ENCODE data around the gene NYAP2.

GRCh38 chr2:225462417-225462816 is 62.9 kb downstream of the NYAP2 start:
- TF ChIP-seq SP1 (IDR thresholded peaks at IDR 0.05; ENCODE audit: low read depth, low read length) (no peak), POLR2AphosphoS2 (IDR thresholded peaks at IDR 0.05; ENCODE audit: low read depth, low read length) (no peak), RAD51 (IDR thresholded peaks at IDR 0.05) (no peak), ATF3 (IDR thresholded peaks at IDR 0.05; ENCODE audit: borderline replicate concordance, extremely low read depth, low read depth, low read length) (no peak), CREB1 (IDR thresholded peaks at IDR 0.05; ENCODE audit: low read depth) (no peak), JUND (IDR thresholded peaks at IDR 0.05; ENCODE audit: low read depth, low read length) (no peak), MEF2A (IDR thresholded peaks at IDR 0.05; ENCODE audit: insufficient read depth, low read depth, low read length) (no peak), ZNF274 (IDR thresholded peaks at IDR 0.05; ENCODE audit: insufficient read depth, insufficient read length) (no peak), YBX1 (IDR thresholded peaks at IDR 0.05) (no peak), SREBF2 (IDR thresholded peaks at IDR 0.05; ENCODE audit: low read length) (no peak)
- TF ChIP-seq, protein P1, sequence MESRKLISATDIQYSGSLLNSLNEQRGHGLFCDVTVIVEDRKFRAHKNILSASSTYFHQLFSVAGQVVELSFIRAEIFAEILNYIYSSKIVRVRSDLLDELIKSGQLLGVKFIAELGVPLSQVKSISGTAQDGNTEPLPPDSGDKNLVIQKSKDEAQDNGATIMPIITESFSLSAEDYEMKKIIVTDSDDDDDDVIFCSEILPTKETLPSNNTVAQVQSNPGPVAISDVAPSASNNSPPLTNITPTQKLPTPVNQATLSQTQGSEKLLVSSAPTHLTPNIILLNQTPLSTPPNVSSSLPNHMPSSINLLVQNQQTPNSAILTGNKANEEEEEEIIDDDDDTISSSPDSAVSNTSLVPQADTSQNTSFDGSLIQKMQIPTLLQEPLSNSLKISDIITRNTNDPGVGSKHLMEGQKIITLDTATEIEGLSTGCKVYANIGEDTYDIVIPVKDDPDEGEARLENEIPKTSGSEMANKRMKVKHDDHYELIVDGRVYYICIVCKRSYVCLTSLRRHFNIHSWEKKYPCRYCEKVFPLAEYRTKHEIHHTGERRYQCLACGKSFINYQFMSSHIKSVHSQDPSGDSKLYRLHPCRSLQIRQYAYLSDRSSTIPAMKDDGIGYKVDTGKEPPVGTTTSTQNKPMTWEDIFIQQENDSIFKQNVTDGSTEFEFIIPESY (IDR thresholded peaks at IDR 0.05), result no peak
- TF ChIP-seq, protein P2, sequence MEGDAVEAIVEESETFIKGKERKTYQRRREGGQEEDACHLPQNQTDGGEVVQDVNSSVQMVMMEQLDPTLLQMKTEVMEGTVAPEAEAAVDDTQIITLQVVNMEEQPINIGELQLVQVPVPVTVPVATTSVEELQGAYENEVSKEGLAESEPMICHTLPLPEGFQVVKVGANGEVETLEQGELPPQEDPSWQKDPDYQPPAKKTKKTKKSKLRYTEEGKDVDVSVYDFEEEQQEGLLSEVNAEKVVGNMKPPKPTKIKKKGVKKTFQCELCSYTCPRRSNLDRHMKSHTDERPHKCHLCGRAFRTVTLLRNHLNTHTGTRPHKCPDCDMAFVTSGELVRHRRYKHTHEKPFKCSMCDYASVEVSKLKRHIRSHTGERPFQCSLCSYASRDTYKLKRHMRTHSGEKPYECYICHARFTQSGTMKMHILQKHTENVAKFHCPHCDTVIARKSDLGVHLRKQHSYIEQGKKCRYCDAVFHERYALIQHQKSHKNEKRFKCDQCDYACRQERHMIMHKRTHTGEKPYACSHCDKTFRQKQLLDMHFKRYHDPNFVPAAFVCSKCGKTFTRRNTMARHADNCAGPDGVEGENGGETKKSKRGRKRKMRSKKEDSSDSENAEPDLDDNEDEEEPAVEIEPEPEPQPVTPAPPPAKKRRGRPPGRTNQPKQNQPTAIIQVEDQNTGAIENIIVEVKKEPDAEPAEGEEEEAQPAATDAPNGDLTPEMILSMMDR (IDR thresholded peaks at IDR 0.05 in 2 of 3, conservative IDR thresholded peaks at IDR 0.05 in 1 of 3; ENCODE audit: control insufficient read depth in 2 of 3, extremely low read depth in 1 of 3, insufficient read depth in 1 of 3, low read depth in 3 of 3, low read length in 3 of 3), result no peak
- TF ChIP-seq, protein P3, sequence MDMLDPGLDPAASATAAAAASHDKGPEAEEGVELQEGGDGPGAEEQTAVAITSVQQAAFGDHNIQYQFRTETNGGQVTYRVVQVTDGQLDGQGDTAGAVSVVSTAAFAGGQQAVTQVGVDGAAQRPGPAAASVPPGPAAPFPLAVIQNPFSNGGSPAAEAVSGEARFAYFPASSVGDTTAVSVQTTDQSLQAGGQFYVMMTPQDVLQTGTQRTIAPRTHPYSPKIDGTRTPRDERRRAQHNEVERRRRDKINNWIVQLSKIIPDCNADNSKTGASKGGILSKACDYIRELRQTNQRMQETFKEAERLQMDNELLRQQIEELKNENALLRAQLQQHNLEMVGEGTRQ (IDR thresholded peaks at IDR 0.05; ENCODE audit: borderline replicate concordance, low read depth, low read length), result no peak

Measured in GM12878 (cell line).